ENCODE measurements around the gene RB1.

The RB1 gene

DNA sequence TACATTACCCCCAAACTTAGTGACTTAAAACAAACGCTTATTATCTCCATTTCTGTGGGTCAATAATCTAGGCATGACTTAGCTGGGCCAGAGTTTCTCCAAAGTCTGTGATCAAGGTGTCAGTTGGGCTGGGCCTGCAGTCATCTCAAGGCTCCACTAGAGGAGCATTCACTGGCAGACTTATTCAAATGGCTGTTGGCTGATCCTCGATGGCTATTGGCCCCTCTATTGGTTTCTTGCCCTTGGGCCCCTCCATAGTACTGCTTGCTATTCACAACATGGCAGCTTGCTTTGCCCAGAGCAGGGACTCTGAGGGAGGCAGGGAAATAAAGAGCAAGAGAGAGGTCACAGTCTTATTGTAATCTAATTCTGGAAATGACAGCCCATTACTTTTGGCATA lies 171.7 kb downstream of the RB1 start:
- no peak for DNase-seq

DNA sequence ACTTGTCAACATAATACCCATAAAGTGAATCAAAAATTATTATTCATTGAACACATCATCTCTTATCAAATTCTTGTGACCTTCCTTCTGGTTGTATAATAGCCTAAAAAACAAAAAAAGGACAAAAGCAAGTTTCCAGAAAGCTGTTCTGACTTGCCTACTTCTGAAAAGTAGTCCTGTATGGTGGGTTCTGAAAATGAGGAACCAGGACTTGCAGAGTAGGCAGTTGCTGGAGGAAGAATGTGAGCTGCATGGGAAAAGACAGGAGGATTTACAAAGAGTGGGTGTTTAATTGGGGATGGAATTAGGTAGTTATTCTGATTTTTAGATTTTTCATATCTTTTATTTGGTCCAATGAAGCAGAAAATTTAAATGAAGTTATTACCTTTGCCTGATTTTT lies 172.7 kb downstream of the RB1 start:
- DNase-seq: no peak

DNA sequence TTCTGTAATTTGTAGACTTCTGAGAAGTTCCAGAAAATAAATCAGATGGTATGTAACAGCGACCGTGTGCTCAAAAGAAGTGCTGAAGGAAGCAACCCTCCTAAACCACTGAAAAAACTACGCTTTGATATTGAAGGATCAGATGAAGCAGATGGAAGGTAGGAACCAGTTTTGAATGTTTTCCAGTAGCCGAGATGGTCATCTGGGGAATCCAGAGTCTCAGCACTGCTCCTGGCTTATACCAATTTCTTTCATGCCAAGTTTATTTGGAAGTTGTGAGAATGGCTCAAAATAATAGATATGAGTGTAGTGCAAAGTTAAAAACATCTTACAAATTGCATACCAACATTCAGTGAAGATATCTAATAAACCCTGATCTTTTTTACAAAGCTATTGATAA lies 173.1 kb downstream of the RB1 start:
- no peak for DNase-seq

DNA sequence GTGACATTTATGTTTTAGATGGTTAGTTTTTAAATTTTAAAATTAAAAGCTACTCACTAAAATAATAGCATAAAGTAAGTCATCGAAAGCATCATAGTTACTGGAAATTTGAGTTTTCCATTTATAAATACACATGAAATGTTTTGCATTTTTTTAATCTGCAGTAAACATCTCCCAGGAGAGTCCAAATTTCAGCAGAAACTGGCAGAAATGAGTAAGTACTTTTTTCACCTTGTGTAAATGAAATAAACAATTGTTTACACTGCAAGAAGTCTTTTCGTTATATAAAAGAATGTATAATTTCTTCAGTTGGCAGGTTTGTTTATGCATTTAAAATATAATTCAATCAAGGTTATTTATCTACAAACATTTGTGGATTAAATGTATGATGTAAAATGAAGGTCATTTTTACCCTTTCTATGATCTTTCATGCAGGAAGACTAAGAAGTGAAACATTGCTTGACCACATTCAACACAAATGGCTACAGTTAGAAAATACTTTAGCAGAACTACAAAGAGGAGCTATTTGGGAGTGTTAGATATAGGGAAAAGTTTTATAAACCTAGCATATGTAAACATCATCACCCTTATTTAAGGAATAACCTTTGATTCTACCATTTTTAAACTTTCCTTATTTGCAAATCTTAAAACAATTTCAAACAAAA lies 173.8 kb downstream of the RB1 start:
- DNase-seq: no peak

DNA sequence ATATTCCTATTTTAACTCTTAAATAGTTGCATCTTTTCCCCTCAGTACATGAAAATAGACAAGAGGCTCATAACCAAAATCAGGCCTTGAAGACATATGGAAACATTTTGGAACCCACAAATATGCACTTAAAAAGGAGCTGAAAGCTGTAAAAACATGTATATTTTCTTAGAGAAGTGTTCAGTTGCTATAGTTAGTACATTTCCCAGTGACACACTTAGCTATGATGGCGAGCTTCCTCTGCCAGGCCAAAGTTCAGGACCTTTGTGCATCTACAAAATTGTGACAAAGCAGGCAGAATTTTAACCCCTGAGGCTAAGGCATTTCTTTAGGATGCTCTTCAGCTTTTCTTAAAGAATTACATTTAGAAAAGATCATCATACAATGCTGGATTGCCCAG lies 174.8 kb downstream of the RB1 start:
- peak; percentile 53 for DNase-seq

DNA sequence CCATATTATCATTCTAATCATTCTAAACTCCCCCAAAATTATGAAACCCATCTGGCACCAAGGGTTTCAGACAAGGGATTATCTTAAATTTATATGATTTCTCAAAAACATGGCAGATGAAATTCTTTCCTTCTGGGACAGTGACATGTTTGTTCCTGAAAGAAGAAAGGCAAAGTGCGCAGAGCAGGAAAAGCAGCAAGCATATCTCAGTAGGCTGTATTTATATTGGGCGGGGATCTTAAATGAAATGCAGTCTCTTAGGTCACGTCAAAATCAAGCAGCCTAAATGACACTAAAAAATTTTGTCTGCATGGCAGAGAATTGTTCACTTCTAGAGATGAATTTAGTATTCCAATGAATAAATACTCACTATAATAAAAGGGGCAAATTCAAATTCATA lies 180.0 kb downstream of the RB1 start:
- DNase-seq: no peak

DNA sequence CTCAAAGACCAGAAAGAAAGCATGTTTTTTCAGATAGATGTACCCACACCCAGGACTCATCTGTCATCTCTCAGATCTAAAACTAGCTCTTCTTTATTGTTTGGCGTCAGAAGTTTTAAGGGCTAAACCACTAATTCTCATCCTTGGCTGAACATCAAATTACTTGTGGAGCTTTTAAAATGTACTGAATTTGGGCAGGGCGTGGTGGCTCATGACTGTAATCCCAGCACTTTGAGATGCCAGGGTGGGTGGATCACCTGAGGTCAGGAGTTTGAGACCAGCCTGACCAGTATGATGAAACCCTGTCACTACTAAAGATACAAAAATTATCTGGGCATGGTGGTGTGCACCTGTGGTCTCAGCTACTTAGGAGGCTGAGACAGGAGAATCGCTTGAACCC lies 181.9 kb downstream of the RB1 start:
- no peak for DNase-seq

DNA sequence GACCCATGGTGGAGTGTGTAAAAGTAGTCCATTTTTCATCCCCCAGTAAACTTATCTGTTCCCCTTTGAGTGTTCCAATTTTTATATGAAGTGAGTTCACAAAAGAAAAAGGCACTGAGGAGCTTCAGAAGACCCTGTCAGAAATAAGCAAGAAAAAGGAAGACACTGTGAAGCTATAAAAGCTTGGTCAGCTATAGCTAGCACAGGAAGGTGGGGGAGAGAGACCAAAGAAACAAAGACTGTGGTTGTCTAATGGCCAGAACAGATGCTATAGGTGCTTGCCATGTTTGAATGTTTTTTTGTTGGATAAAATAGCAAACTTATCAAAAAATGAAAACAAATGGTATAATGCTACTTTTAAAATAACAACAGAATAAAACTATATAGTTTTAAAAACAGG lies 182.8 kb downstream of the RB1 start:
- no peak for DNase-seq

DNA sequence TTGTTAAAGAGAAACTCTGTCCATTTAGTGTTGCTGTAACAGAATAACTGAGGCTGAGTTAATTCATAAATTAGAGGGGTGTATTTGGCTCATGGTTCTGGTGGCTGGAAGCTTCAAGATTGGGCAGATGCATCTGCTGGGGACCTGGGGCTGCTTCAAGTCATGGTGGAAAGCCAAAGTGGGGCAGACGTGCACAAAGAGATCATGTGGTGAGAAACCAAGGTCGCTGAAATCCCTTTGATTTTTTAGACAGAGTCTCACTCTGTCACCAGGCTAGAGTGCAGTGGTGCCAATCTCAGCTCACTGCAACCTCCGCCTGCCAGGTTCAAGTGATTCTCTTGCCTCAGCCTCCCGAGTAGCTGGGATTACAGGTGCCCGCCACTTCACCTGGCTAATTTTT lies 183.3 kb downstream of the RB1 start:
- no peak for DNase-seq

DNA sequence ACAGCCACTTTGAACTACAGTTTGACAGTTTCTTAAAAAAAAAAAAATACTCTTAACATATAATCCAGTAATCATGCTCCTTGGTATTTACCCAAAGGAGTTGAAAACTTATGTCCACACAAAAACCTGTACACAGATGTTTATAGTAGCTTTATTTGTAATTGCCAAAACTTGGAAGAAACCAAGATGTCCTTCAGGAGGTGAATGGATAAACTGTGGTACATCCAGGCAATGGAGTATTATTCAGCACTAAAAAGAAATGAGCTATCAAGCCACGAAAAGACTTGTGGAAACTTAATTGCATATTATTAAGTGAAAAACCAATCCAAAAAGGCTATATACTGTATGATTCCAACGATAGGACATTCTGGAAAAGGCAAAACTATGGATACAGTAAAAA lies 184.4 kb downstream of the RB1 start:
- no peak for DNase-seq

DNA sequence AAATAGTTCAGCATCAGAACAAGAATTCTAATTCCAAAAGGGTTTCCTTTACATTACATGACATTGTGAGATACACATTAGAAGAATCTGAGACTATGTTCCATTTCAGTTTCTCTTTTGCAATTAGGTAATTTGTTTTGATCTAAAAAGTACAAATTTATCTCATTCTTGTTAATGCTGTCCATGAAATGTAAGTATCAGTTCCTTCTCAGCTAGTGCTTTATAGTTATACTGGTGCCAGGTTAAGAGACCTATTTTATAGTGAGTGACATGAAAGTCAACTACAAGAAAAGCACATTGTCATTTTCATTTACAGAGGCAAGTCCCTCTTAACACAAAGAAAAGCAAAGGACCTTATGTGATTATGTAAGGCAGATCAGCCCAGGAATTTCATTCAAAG lies 185.4 kb downstream of the RB1 start:
- DNase-seq: no peak

DNA sequence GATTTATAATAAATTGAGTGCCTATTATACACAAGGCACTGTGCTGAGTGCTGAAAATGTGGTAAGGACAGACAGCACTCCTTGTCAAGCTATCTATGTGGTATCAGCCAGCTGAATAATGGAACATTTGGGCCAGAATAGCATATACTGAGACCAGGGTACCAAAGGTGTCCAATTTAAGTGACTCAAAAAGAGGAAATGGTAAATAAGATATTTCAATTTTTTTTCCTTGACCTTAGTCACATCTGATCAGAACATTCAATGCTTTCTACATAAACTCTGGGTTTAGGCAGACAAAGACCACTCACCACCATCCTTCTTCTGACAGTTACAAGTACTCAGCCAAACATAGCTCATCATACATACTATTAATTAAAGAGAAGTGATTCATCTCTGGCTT lies 186.1 kb downstream of the RB1 start:
- DNase-seq: no peak

DNA sequence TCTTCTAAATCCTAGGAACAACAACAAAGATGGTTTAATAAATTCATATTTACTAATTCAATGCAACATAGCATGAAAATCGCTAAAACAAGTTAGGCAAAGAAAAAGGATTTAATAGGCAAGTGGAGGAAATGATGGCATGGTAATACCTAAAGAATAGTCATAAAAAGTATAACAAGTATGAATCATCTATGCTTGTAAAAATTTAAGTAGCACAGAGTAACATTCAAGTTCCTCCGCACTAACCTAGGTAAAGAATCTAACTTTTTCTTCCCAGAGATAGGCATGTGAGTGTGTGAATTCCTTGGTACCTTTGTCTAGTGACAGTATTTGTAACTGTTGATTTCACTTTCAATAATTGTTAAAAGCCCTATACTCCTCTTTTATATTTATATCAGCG lies 186.7 kb downstream of the RB1 start:
- no peak for DNase-seq

DNA sequence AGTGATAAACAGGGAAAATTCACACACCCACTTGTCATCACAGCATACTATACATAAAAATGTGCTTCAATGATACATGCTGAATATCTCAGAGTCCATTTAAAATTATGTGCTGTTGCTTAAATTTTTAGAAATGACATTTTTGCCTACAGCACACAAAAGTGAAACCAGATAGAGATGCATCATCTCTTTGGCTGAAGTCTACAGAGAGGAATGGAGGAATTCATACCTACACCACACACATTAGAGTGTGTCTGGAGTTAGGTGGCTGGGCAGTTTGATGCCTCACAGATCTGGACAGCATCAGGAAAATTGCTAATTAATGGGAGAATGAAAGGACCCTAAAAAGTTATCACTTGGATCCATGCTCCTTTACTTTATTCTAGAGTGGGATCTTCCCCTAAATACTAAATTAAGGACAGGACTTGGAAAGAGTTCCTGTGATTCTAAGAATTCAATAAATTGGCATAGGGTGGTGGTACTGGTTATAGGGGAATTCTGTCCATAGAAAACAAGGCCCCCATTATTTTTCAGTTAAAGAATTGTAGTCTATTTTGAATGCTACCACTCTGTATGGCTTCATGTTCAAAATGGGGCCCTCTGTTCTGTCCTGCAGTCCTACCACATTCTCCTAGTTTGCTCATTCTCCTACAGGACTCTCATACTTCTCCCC lies 188.0 kb downstream of the RB1 start:
- DNase-seq: peak; percentile 23

DNA sequence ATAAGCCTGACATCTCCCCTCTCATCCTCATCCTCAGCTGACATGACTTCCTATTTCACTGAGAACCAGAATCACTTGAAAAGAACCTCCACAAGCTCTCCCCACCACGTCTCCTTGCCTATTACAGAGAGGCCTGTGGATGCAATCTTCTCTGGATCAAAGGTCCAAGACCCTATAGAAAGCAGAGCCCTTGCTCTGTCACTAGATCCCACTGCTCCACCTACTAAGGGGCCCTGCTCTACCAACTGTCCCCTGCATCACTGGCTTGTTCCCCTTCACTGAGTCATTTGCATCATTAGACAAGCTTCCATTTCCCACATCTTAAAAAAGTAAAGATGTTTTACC lies 188.5 kb downstream of the RB1 start:
- DNase-seq: no peak

DNA sequence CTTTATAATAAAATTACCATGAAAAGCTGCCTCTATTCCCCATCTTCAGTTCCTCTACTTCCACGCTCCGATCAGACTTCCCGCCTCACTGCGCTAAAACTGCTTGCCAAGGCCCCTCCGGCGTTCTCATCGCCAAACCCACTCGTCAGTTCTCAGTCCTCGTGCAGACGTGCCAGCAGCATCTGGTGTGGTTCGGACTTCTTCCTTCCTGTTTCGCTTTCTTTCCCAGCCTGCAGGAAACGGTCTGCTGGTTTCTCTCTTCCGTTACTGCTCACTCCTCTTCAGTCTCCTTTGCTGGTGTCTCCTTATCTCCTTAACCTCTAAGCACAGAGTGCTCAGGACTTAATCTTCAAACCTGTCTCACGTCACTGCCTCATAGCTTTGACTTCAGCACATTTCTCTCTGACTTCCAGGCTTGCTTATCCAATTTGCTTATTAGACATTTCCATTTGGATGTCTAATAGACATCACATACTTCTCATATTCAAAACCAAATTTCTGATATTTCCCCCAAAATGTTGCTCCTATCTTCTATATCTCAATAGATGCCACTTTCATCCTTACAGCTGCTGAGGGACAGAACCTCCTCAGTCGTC lies 189.0 kb downstream of the RB1 start:
- peak; percentile 57 for DNase-seq

DNA sequence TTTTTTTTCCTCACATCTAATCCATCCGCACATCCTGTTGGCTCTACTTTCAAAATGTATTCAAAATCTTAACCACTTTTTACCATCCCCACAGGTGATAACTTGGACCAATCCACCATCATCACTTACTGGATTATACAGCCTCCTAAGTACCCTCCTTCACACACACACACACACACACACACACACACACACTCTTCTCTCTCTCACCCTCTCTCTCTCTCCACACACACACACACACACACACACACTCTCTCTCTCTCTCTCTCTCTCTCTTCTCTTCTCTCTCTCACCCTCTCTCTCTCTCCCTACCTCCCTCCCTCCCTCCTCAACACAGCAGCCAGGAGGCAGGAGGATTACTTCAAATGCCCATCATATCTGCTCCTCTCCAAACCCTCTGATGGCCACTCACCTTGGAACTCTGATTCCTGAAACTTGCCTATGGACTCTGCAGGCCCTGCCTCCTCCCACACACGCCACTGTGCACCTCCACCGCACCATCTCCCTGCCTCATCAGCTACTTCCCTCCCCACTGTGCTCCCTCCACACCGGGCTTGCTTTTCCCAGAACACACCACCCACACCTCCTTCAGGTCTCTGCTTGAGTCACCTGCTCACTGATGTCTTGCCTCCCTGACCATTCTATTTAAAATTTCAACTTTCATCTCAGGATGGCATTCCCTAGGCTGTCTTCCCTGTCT lies 189.7 kb downstream of the RB1 start:
- no peak for DNase-seq

DNA sequence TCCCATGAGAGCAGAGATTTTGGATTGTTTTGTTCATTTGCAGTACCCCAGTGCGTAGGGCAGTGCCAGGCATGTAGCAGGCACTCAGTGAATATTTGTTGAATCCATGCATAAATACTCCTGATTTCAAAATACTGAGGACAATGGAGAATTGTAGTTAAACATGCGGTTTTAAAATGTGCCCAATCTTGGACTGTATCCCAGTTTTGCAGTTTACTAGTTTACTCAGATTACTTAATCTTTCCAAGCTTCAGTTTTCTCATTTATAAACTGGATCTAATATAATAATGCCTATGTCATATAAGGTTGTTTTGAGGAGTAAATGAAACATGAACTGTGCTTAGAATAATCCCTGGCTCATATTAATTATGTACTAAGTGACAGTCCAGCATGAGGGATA lies 190.3 kb downstream of the RB1 start:
- no peak for DNase-seq

DNA sequence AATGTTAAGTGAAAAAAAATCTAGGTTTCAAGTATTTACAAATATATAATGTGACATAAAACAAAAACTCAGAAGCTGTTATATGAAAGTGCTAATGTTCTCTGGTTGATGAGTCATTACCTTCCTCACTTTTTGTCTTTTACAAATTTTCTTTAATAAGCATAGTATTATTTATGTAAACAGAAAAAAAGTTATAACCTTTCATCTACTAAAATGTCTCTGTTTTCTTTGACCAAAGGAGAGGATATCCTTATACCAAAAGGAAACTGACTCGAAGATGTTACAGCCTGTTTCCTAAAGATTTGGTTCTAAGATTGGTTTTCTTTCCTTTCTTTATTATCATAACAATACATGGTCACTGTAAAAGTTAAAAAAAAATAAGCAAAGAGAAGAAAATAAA lies 191.3 kb downstream of the RB1 start:
- no peak for DNase-seq

DNA sequence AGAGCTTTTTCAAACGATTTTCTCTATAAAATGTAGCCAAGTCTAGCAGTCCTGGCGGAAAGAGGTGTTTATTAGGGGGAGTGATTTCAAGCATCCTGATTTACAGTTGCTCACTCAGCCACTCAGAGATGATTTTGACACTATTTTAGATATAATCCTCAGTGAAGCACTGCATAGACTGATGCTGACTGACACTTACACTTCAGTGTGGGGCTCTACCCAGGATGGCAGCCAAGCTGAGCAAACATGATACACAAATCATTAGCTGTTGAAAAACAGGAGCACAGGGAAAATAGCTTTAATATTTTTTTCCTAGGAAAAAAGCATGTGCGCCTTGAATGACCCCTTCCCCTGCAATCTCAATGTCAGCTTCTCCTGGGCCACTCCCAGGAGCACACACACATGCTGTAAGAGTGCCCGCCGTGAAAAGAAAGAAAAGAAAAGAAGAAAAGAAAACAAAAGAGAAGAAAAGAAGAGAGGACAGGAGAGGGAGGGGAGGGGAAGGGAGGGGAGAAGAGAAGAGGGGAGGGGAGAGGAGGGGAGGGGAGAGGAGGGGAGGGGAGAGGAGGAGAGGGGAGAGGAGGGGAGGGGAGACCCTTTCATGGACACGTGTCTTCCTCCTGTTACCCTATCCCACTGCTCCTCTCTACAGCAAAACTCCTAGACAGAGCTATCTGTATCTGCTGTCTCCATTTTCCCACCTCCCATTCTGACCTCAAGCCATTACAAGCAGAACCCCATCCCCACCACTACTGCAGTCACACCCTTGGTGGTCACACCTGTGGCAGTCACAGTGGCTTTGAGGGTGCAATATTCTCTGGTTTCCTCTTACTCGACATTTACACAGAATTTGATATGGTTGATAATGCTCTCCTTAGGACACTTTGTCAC lies 193.0 kb downstream of the RB1 start:
- DNase-seq: no peak

DNA sequence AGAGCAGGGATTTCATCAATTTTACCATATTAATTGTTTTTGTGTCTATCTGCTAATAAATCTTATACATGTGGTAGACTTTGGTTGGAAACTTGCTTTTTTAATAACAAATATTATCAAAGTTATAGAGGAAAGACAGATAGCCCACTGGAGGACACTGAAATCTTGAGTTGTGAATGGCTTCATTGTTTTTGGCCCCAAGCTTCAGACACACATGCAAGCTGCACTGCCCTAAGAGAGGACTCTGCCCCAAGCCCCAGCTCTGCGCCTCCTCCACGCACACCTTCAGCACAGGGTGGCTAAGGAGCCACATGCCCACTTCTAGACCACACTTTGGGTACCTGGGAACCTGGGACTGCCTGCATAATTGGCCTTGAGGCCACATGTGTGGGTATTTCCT lies 194.1 kb downstream of the RB1 start:
- no peak for DNase-seq

DNA sequence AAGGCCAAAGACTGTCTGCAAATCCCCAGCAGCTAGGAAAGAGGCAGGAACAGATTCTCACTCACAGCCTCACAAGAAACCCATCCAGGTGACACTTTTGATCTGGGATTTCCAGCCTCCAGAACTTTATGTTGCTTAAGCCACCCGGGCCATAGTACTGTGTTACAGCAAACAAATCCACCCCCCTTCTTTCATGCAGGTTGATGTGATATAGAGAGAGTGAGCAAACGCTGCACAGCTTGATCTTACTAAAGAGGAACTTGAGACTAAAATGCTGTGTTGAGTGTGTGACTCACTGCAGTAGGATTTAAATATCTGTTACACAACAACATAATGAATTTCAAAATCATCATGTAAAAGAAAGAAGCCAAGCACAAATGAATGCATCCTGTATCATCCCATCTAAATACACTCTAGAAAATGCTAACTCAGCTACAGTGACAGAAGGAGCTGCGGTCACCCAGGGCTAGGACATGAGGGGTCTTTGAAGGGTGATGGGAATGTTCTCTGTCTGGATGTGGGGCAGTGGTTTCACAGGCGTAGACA lies 197.2 kb downstream of the RB1 start:
- DNase-seq: peak; percentile 86

DNA sequence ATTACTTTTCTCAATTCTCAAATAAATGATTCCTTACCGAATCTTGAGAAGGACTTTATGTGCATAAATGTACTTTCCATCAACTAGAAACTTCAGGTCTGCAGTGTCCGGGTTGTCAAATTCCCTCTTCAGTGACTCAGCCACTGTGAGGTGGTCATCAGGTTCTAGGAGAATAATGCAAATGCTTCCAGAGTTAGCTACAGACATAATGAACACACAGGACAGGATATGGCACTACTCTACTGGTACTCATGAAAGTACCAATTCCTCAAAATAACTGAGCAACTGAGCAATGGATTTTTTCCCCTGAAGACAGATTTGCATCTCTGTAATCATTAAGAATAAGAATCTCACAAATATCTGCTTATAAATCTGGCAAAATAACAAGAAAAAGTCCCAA lies 198.2 kb downstream of the RB1 start:
- peak; percentile 26 for DNase-seq

Data from fibroblast of skin of right biceps (primary cell).